Mucosa of gallbladder (tissue), 1 donor: ENCODE data around the gene CAMK2G. TPM values are rescaled to one million over a fixed set of nuclear protein-coding genes. Genes with fewer than 3 reads are reported as not detected.
A peak's percentile ranks its signal among the peaks of the same experiment; 100 is the strongest.

Source experiments
- DNase-seq: peaks from one replicate; pipeline ENCODE4 v3.0.0-alpha.2; 2020; ENCODE audit warnings: low spot score
- total RNA-seq: library from RNA; stranded (reverse); gene quantifications from one replicate; pipeline ENCODE4 v1.2.1, GENCODE V29; 2021
- donor health status: DM: no; HTN: no; CAD: no.

The CAMK2G gene
- total RNA-seq, 1 donor from 2014 or later: 43.7 TPM

- no peak for DNase-seq
Measured at GRCh38 chr10:73863039-73863817, 11.1 kb downstream of the CAMK2G start.

- DNase-seq: no peak
Measured at GRCh38 chr10:73862011-73862410, 12.3 kb downstream of the CAMK2G start.

GRCh38 chr10:73859784-73860491 lies 14.4 kb downstream of the CAMK2G start:
- DNase-seq: no peak

- DNase-seq: no peak
Measured at GRCh38 chr10:73859428-73859783, 14.9 kb downstream of the CAMK2G start.

- no peak for DNase-seq
Measured at GRCh38 chr10:73858750-73859427, 15.5 kb downstream of the CAMK2G start.

GRCh38 chr10:73858013-73858708 lies 16.2 kb downstream of the CAMK2G start:
- no peak for DNase-seq

GRCh38 chr10:73857446-73857845 lies 16.9 kb downstream of the CAMK2G start:
- no peak for DNase-seq

- no peak for DNase-seq
Measured at GRCh38 chr10:73856261-73856660, 18.1 kb downstream of the CAMK2G start.

GRCh38 chr10:73855413-73855812 lies 18.9 kb downstream of the CAMK2G start:
- DNase-seq: no peak

GRCh38 chr10:73854310-73854709 lies 20.0 kb downstream of the CAMK2G start:
- no peak for DNase-seq

GRCh38 chr10:73853196-73853595 lies 21.2 kb downstream of the CAMK2G start:
- no peak for DNase-seq

- DNase-seq: peak; percentile 63
Measured at GRCh38 chr10:73850863-73851461, 23.4 kb downstream of the CAMK2G start.

- DNase-seq: no peak
Measured at GRCh38 chr10:73850211-73850610, 24.1 kb downstream of the CAMK2G start.

GRCh38 chr10:73848821-73849489 lies 25.4 kb downstream of the CAMK2G start:
- DNase-seq: peak; percentile 86

GRCh38 chr10:73847031-73847430 lies 27.3 kb downstream of the CAMK2G start:
- DNase-seq: no peak

- DNase-seq: no peak
Measured at GRCh38 chr10:73843261-73843660, 31.1 kb downstream of the CAMK2G start.

GRCh38 chr10:73842349-73842748 lies 32.0 kb downstream of the CAMK2G start:
- no peak for DNase-seq

GRCh38 chr10:73841526-73842285 lies 32.6 kb downstream of the CAMK2G start:
- DNase-seq: no peak

- DNase-seq: no peak
Measured at GRCh38 chr10:73841061-73841421, 33.3 kb downstream of the CAMK2G start.

- no peak for DNase-seq
Measured at GRCh38 chr10:73840403-73841060, 33.8 kb downstream of the CAMK2G start.
